ENCODE measurements around the gene TMEM74B. TPM values are rescaled to one million over a fixed set of nuclear protein-coding genes. Genes with fewer than 3 reads are reported as not detected.

TMEM74B gene
- total and polyA plus RNA-seq, 10 of the 15 experiments (the other 5 are each of a cell fraction or from before 2014, with no cell fraction given): 0.07 TPM; not detected in 9

DNA sequence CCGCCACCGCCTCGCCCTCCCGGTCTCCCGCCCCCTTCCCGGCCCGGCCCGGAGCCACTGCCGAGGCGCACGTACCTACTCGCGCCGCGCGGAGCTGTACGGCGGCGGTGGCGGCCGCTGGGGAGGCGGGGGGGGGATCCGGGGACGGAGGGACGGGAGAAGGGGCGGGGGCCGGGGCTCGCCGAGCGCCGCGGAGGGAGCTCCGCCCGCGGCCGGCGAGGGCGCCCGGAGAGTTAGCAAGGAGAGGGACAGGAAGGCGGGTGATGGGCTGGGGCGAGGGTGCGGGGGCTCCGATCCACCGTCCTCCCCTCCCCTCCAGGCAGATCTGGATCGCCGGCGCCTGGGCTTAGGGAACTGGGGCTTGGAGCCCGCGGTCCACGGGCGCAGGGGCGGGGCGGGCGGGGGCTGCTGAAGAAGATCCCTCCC is 548 bp upstream of the TMEM74B start:
- intact Hi-C loops (cut with micrococcal nuclease; ENCODE audit: unreplicated experiment) (no loop called here), in situ Hi-C loops (cut with MboI) (no loop called here)
- peaks cover 2 to 4% of the 10 kb centered on the region in 2 experiments; a peak in 3 of 4 replicates for H3K27me3 ChIP-seq (replicated peaks in 1 of 2; ENCODE audit: control insufficient read depth in 2 of 2, insufficient read depth in 2 of 2, low read length in 1 of 2)
- POLR2A ChIA-PET: no interaction called here
- no peak for DNase-seq (ENCODE audit: low read depth, low spot score)
- no peaks in the 10 kb centered on the region for H3K9me3 ChIP-seq (replicated peaks; ENCODE audit: control insufficient read depth, insufficient read depth, low read length)
- no peaks in the 10 kb centered on the region for H3K79me2 ChIP-seq (ENCODE audit: control insufficient read depth, insufficient read depth, low read length)
- peak; percentile 22 for ATAC-seq
- BruUV-seq (replicated peaks): no TSS peak
- no peaks in the 10 kb centered on the region for H4K20me1 ChIP-seq (ENCODE audit: control insufficient read depth, insufficient read depth)
- SMC1A ChIA-PET (ENCODE audit: uncharacterized antibody, unreplicated experiment): no interaction called here
- no peak overlapping the region for H3K9ac ChIP-seq (ENCODE audit: control insufficient read depth, insufficient read depth, low read length)
- no peak overlapping the region for H2AFZ ChIP-seq (ENCODE audit: control insufficient read depth, low read depth, low read length)
- no peaks in the 10 kb centered on the region for H3K36me3 ChIP-seq (ENCODE audit: control insufficient read depth in 2 of 2, insufficient read depth in 2 of 2, low read length in 1 of 2)
- no peak for FAIRE-seq
- RAD21 ChIA-PET (ENCODE audit: unreplicated experiment): no interaction called here
- no peaks in the 10 kb centered on the region for H3K4me1 ChIP-seq (ENCODE audit: control insufficient read depth, insufficient read depth, low read length)
- no CpG with 5 or more reads among the region's 54 CpGs for WGBS (ENCODE audit: insufficient coverage, insufficient replicate concordance, low lambda C conversion rate, missing lambda C conversion rate)
- TF ChIP-seq SUZ12 (IDR thresholded peaks at IDR 0.05; ENCODE audit: unreplicated experiment) (peak; percentile 30), SP1 (IDR thresholded peaks at IDR 0.05; ENCODE audit: low read depth, low read length) (no peak)
- CTCF ChIA-PET: no interaction called here
- H3K4me3 ChIP-seq: no peak overlapping the region
- H3K4me2 ChIP-seq (ENCODE audit: control insufficient read depth, insufficient read depth): no peak overlapping the region; the same call in 1 of the 2 replicates
- H3K27ac ChIP-seq (ENCODE audit: control insufficient read depth, insufficient read depth): no peak overlapping the region

- DNase-seq (ENCODE audit: low read depth, low spot score): no peak
- H3K4me1 ChIP-seq (ENCODE audit: control insufficient read depth, insufficient read depth, low read length): no peaks in the 10 kb centered on the region
- H3K9me3 ChIP-seq (replicated peaks; ENCODE audit: control insufficient read depth, insufficient read depth, low read length): no peaks in the 10 kb centered on the region
- H3K27ac ChIP-seq (ENCODE audit: control insufficient read depth, insufficient read depth): no peak overlapping the region
- POLR2A ChIA-PET: no interaction called here
- TF ChIP-seq ETV6 (conservative IDR thresholded peaks at IDR 0.05 in 1 of 2, IDR thresholded peaks at IDR 0.05 in 1 of 2; ENCODE audit: borderline replicate concordance in 1 of 2, low read depth in 1 of 2) (no peak), YY1 (IDR thresholded peaks at IDR 0.05; ENCODE audit: low read depth, low read length) (no peak), ZNF207 (IDR thresholded peaks at IDR 0.05; ENCODE audit: borderline replicate concordance) (no peak), STAT3 (IDR thresholded peaks at IDR 0.05; ENCODE audit: low read depth, low read length) (no peak), POU2F2 (IDR thresholded peaks at IDR 0.05; ENCODE audit: borderline replicate concordance, low read depth, low read length) (no peak), SP1 (IDR thresholded peaks at IDR 0.05; ENCODE audit: low read depth, low read length) (no peak), TARDBP (IDR thresholded peaks at IDR 0.05; ENCODE audit: borderline replicate concordance) (no peak), STAT1 (conservative IDR thresholded peaks at IDR 0.05) (no peak)
- BruUV-seq (replicated peaks): no TSS peak
- H3K79me2 ChIP-seq (ENCODE audit: control insufficient read depth, insufficient read depth, low read length): no peaks in the 10 kb centered on the region
- H2AFZ ChIP-seq (ENCODE audit: control insufficient read depth, low read depth, low read length): no peak overlapping the region
- in situ Hi-C loops (cut with MboI): no loop called here
- H3K27me3 ChIP-seq (replicated peaks in 1 of 2; ENCODE audit: control insufficient read depth in 2 of 2, insufficient read depth in 2 of 2, low read length in 1 of 2): peaks cover 2 to 4% of the 10 kb centered on the region in 2 experiments; a peak in 3 of 4 replicates
- RAD21 ChIA-PET (ENCODE audit: unreplicated experiment): interaction anchor here (0.9 kb wide), 1 partner anchor 9 kb away, joined by 3 read pairs; no protein-coding TSS in a partner anchor
- CTCF ChIA-PET: no interaction called here
- no peak for ATAC-seq
- H3K36me3 ChIP-seq (ENCODE audit: control insufficient read depth in 2 of 2, insufficient read depth in 2 of 2, low read length in 1 of 2): no peaks in the 10 kb centered on the region
- no peaks in the 10 kb centered on the region for H4K20me1 ChIP-seq (ENCODE audit: control insufficient read depth, insufficient read depth)
- 50% methylated on average over 13 of the region's 13 CpGs for WGBS (ENCODE audit: insufficient coverage, insufficient replicate concordance, low lambda C conversion rate, missing lambda C conversion rate)
- intact Hi-C loops (cut with micrococcal nuclease; ENCODE audit: unreplicated experiment): no loop called here
- FAIRE-seq: no peak
- no peak overlapping the region for H3K4me3 ChIP-seq
- H3K9ac ChIP-seq (ENCODE audit: control insufficient read depth, insufficient read depth, low read length): no peak overlapping the region
- no peak overlapping the region for H3K4me2 ChIP-seq (ENCODE audit: control insufficient read depth, insufficient read depth)
- SMC1A ChIA-PET (ENCODE audit: uncharacterized antibody, unreplicated experiment): interaction anchor here (1.1 kb wide), 1 partner anchor 12 kb away, joined by 3 read pairs; no protein-coding TSS in a partner anchor
Observed at GRCh38 chr20:1184260-1184637, 532 bp downstream of the TMEM74B start.

Measured in GM12878 (cell line).